ENCODE results near the gene DGKA.

GRCh38 chr12:55934773-55935172, 3.8 kb downstream of the DGKA start:
- TF ChIP-seq CTCF (IDR thresholded peaks at IDR 0.05) (no peak), POLR2A (IDR thresholded peaks at IDR 0.05) (no peak)
